ENCODE data around the gene CCL3.

GRCh38 chr17:36111068-36111490 is 21.1 kb upstream of the CCL3 start:
- TF ChIP-seq RAD21 (IDR thresholded peaks at IDR 0.05; ENCODE audit: low read depth): no peak
- TF ChIP-seq FOXM1 (IDR thresholded peaks at IDR 0.05; ENCODE audit: borderline replicate concordance, low read depth): no peak
